ENCODE results near the gene HOXC6.

HOXC6 gene

GRCh38 chr12:53987787-53988230 lies 40.4 kb upstream of the HOXC6 start:
- peaks cover 52% of the 10 kb centered on the region for H3K27me3 ChIP-seq (ENCODE audit: insufficient read depth, poor library complexity, severe bottlenecking)
- TF ChIP-seq SPI1 (IDR thresholded peaks at IDR 0.05; ENCODE audit: borderline replicate concordance, low read depth) (no peak), POLR2AphosphoS5 (IDR thresholded peaks at IDR 0.05; ENCODE audit: low read depth) (no peak), CTCF (IDR thresholded peaks at IDR 0.05; ENCODE audit: insufficient read depth, low read length) (no peak), GABPA (IDR thresholded peaks at IDR 0.05; ENCODE audit: low read depth) (no peak)
- TF ChIP-seq, protein P1, sequence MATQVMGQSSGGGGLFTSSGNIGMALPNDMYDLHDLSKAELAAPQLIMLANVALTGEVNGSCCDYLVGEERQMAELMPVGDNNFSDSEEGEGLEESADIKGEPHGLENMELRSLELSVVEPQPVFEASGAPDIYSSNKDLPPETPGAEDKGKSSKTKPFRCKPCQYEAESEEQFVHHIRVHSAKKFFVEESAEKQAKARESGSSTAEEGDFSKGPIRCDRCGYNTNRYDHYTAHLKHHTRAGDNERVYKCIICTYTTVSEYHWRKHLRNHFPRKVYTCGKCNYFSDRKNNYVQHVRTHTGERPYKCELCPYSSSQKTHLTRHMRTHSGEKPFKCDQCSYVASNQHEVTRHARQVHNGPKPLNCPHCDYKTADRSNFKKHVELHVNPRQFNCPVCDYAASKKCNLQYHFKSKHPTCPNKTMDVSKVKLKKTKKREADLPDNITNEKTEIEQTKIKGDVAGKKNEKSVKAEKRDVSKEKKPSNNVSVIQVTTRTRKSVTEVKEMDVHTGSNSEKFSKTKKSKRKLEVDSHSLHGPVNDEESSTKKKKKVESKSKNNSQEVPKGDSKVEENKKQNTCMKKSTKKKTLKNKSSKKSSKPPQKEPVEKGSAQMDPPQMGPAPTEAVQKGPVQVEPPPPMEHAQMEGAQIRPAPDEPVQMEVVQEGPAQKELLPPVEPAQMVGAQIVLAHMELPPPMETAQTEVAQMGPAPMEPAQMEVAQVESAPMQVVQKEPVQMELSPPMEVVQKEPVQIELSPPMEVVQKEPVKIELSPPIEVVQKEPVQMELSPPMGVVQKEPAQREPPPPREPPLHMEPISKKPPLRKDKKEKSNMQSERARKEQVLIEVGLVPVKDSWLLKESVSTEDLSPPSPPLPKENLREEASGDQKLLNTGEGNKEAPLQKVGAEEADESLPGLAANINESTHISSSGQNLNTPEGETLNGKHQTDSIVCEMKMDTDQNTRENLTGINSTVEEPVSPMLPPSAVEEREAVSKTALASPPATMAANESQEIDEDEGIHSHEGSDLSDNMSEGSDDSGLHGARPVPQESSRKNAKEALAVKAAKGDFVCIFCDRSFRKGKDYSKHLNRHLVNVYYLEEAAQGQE (IDR thresholded peaks at IDR 0.05; ENCODE audit: insufficient replicate concordance, low read depth) = no peak
- no peak for DNase-seq (ENCODE audit: low read depth in 1 of 2, low spot score in 1 of 2)
- H3K4me3 ChIP-seq (replicated peaks; ENCODE audit: insufficient read depth, low read length) = no peak overlapping the region
- no peak overlapping the region for H3K27ac ChIP-seq (replicated peaks)

DNA sequence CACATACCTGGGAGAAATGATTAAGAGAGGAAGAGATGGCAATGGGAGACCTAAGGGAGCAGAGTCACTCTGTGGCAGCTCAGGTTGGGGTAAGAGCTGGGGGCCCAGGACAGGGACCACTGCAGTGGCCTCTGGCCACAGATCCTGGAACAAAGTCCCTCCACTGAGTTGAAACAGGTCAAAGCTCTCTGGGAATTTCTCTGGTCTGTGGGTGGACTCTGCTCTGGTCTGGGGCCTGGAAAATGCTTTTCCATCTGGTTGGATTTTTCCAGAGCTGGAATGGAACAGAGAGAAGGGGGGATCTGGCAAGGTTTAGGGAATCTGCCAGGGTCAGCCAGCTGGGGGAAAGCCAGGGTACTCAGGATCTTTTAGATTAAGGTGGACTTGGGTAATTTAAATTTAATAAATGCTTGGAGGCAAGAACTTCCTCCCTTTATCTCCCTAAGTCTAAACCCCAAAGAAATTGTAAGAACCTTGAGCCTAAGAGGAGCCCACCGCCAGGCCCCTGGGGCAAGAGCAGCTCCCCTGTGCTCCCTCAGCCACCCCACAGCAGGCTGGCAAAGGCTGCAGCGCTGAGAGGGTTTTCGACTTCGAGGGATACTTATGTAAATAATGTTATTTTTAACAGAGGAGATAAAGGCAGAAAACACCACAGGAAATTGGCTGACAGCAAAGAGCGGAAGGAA lies 39.6 kb upstream of the HOXC6 start:
- Histone ChIP-seq H3K27ac (replicated peaks) (no peak overlapping the region), H3K27me3 (ENCODE audit: insufficient read depth, poor library complexity, severe bottlenecking) (peaks cover 60% of the 10 kb centered on the region), H3K4me3 (replicated peaks; ENCODE audit: insufficient read depth, low read length) (no peak overlapping the region)
- no peak for DNase-seq (ENCODE audit: low read depth in 1 of 2, low spot score in 1 of 2)
- TF ChIP-seq POLR2AphosphoS5 (IDR thresholded peaks at IDR 0.05; ENCODE audit: low read depth) = no peak
- TF ChIP-seq GABPA (IDR thresholded peaks at IDR 0.05; ENCODE audit: low read depth) = 0 out of 2 replicates have a peak, but pooled peaks have one; percentile 18

DNA sequence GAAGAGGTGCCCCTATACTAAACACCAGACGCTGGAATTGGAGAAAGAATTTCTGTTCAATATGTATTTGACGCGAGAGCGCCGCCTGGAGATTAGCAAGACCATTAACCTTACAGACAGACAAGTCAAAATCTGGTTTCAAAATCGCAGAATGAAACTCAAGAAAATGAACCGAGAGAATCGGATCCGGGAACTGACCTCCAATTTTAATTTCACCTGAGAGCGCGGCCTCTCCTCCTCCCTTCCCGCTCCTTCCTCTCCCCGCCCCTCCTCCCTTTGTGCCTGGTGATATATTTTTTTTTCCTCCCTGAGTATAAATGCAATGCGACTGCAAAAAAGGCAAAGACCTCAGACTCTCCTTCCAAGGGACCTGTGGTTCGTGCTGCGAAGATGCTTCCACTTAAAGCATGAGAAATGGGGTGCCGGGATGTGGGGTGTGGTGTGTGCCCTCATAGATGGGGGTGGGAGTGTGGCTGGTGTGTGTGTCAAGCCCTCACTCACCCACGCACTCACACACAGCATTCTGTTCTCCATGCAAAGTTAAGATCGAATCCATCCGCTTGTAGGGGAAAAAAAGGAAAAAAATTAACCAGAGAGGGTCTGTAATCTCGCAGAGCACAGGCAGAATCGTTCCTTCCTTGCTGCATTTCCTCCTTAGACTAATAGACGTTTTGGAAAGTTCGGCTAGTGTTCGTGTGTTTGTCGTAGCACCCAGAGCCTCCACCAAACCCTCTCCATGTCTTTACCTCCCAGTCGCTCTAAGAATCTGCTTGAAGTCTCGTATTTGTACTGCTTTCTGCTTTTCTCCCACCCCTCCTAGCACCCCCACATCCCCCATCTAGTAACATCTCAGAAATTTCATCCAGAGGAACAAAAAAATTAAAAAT lies 38.8 kb upstream of the HOXC6 start:
- DNase-seq (ENCODE audit: low read depth in 1 of 2, low spot score in 1 of 2) = peak in 1 of 2 experiments; percentile 74
- H3K27ac ChIP-seq (replicated peaks) = no peak overlapping the region
- TF ChIP-seq GABPA (IDR thresholded peaks at IDR 0.05; ENCODE audit: low read depth) (no peak), POLR2AphosphoS5 (IDR thresholded peaks at IDR 0.05; ENCODE audit: low read depth) (no peak), CTCF (IDR thresholded peaks at IDR 0.05; ENCODE audit: insufficient read depth, low read length) (peak; percentile 45), SPI1 (IDR thresholded peaks at IDR 0.05; ENCODE audit: borderline replicate concordance, low read depth) (no peak)
- TF ChIP-seq, protein P1 (IDR thresholded peaks at IDR 0.05; ENCODE audit: insufficient replicate concordance, low read depth) = no peak
- H3K4me3 ChIP-seq (replicated peaks; ENCODE audit: insufficient read depth, low read length) = no peak overlapping the region
- H3K27me3 ChIP-seq (ENCODE audit: insufficient read depth, poor library complexity, severe bottlenecking) = peaks cover 68% of the 10 kb centered on the region
